K562 (cell line): ENCODE results near the gene MRPL19. TPM values are rescaled to one million over a fixed set of nuclear protein-coding genes. Genes with fewer than 3 reads are reported as not detected.

Source experiments
- ATAC-seq: fragments of 200-7000 bp; cut with Tn5 transposase; 3 replicates; pipeline ENCODE4 v1.9.1; 2020; ENCODE audit warnings: moderate library complexity
- BruUV-seq: library from RNA; stranded (reverse); fragments of 400-500 nt; replicated peaks from 2 replicates; lab custom pipeline; 2021; lab: Mats Ljungman, UMichigan
- CTCF ChIA-PET: fragments of 300-600 bp; formaldehyde crosslinking; extraction: SDS; loops from one replicate; lab custom pipeline; 2021; ENCODE audit warnings: low intra/inter-chr PET ratio; lab: Yijun Ruan, JAX
- POLR2A ChIA-PET: fragments of 300-600, 350-650 bp; sonication (Branson Sonifier 250); formaldehyde crosslinking; extraction: SDS; loops from one replicate; lab custom pipeline; 2021; ENCODE audit warnings: antibody characterized with exemption, inconsistent platforms; lab: Yijun Ruan, JAX
- DNase-seq, 4 experiments: peaks; one replicate each; pipeline versions ENCODE4 v3.0.0 to v3.0.0-alpha.2; 2011 to 2018; ENCODE audit warnings: low spot score in 3 of 4, mixed read lengths in 3 of 4; ENCODE audit errors: extremely low read depth in 1 of 4
- FAIRE-seq: peaks from 2 replicates; lab custom pipeline; 2011; peaks lifted over from hg19 to GRCh38; lab: Jason Lieb, UNC
- H2AFZ ChIP-seq: 2 replicates; pipeline ENCODE4 v1.6.0; 2011; ENCODE audit warnings: low read depth, low read length, control low read depth, inconsistent platforms
- H3K27ac ChIP-seq: fragments of 200-600 bp; 3 replicates; pipeline ENCODE4 v1.8.0; 2011; ENCODE audit warnings: low read depth, mild to moderate bottlenecking, control low read depth, inconsistent platforms, low read length, moderate library complexity, mixed read lengths; ENCODE audit errors: extremely low read depth
- H3K27me3 ChIP-seq, 2 experiments: fragments of 300-600 bp in 1 of 2; 2 replicates in 1 of 2; 3 replicates in 1 of 2; pipeline versions ENCODE4 v1.6.0 to v1.8.0; 2011; ENCODE audit warnings: inconsistent platforms in 2 of 2, low read length in 2 of 2, mild to moderate bottlenecking in 1 of 2, mixed read lengths in 1 of 2, moderate library complexity in 1 of 2; ENCODE audit not compliant: control insufficient read depth in 2 of 2, insufficient read depth in 2 of 2
- H3K36me3 ChIP-seq: fragments of 300-600 bp; 3 replicates; pipeline ENCODE4 v1.8.0; 2011; ENCODE audit warnings: mild to moderate bottlenecking, low read length, inconsistent platforms; ENCODE audit not compliant: control insufficient read depth, insufficient read depth
- H3K4me1 ChIP-seq, 2 experiments: fragments of 200-600 bp in 1 of 2; replicated peaks in 1 of 2; 2 replicates in 1 of 2; 3 replicates in 1 of 2; pipeline versions ENCODE4 v1.5.1 to v1.8.0; 2011; ENCODE audit warnings: inconsistent platforms in 2 of 2, low read length in 2 of 2, mild to moderate bottlenecking in 1 of 2, mixed read lengths in 1 of 2, moderate library complexity in 1 of 2; ENCODE audit not compliant: control insufficient read depth in 2 of 2, insufficient read depth in 2 of 2
- H3K4me2 ChIP-seq: 2 replicates; pipeline ENCODE4 v1.6.1; 2011; ENCODE audit warnings: low read length, control low read depth, inconsistent platforms, mixed read lengths; ENCODE audit not compliant: insufficient read depth
- H3K4me3 ChIP-seq: fragments of 200-600 bp; sonication (generic), shearing (Covaris generic); 2 replicates; pipeline ENCODE4 v1.5.1; 2016; ENCODE audit warnings: control low read depth, inconsistent platforms
- H3K79me2 ChIP-seq: fragments of 200-600 bp; 3 replicates; pipeline ENCODE4 v1.8.0; 2011; ENCODE audit warnings: low read length, inconsistent platforms; ENCODE audit not compliant: control insufficient read depth, insufficient read depth
- H3K9ac ChIP-seq, 2 experiments: 2 replicates each; pipeline versions ENCODE4 v1.6.0 to v1.6.1; 2011; ENCODE audit warnings: low read depth in 2 of 2, low read length in 2 of 2, control low read depth in 1 of 2, inconsistent platforms in 1 of 2, mild to moderate bottlenecking in 1 of 2, mixed read lengths in 1 of 2; ENCODE audit not compliant: insufficient read depth in 1 of 2
- H3K9me1 ChIP-seq: one replicate; pipeline ENCODE4 v1.6.0; 2011; ENCODE audit warnings: inconsistent platforms, mild to moderate bottlenecking, low read length, moderate library complexity; ENCODE audit not compliant: control insufficient read depth, insufficient read depth
- H3K9me3 ChIP-seq: replicated peaks from 2 replicates; pipeline ENCODE4 v1.5.1; 2011; ENCODE audit warnings: low read depth, low read length, inconsistent platforms; ENCODE audit not compliant: control insufficient read depth, insufficient read depth
- H4K20me1 ChIP-seq: replicated peaks from 2 replicates; pipeline ENCODE4 v1.6.1; 2011; ENCODE audit warnings: low read length, inconsistent platforms, mixed read lengths; ENCODE audit not compliant: control insufficient read depth, insufficient read depth
- ETV5 ChIP-seq: sonication (generic); formaldehyde crosslinking; IDR thresholded peaks from 2 replicates; pipeline ENCODE4 v1.4.0; 2020; ENCODE audit warnings: low read depth, mild to moderate bottlenecking, missing genetic modification reagents
- KAT2B ChIP-seq: IDR thresholded peaks from one replicate; pipeline ENCODE4 v1.6.1; 2012; ENCODE audit warnings: low read depth, mild to moderate bottlenecking, control low read depth, inconsistent platforms, low read length, moderate library complexity
- MEF2A ChIP-seq: IDR thresholded peaks from 2 replicates; pipeline ENCODE4 v1.6.1; 2011; ENCODE audit warnings: low read depth, mild to moderate bottlenecking, low read length, moderate library complexity; ENCODE audit not compliant: control insufficient read depth
- NFXL1 ChIP-seq: fragments of 450-650 bp; formaldehyde crosslinking; IDR thresholded peaks from 2 replicates; pipeline ENCODE4 v1.4.0; 2021; ENCODE audit warnings: mild to moderate bottlenecking
- RNF2 ChIP-seq: sonication (generic); IDR thresholded peaks from 2 replicates; pipeline ENCODE4 v1.6.1; 2016
- SAP30 ChIP-seq: fragments of 200-600 bp; sonication (generic); IDR thresholded peaks from 2 replicates; pipeline ENCODE4 v1.6.1; 2012; ENCODE audit warnings: borderline replicate concordance, low read depth, mild to moderate bottlenecking, moderate library complexity, low read length, control low read depth, inconsistent platforms; ENCODE audit not compliant: insufficient read depth, poor library complexity, severe bottlenecking
- SUPT5H ChIP-seq: fragments of 450-650 bp; IDR thresholded peaks from 2 replicates; pipeline ENCODE4 v1.6.1; 2016
- TBL1XR1 ChIP-seq, 2 experiments: IDR thresholded peaks; 2 replicates each; pipeline ENCODE4 v1.6.1; 2012; ENCODE audit warnings: improper control_type of control experiment in 2 of 2, low read length in 2 of 2, mild to moderate bottlenecking in 1 of 2
- ZNF431 ChIP-seq: sonication (generic); formaldehyde crosslinking; IDR thresholded peaks from 2 replicates; pipeline ENCODE4 v1.8.0; 2022; ENCODE audit warnings: mild to moderate bottlenecking, missing genetic modification reagents
- WGBS: fragments of 100-300 bp; shearing (Covaris generic); methylation state at CpG from one replicate; pipeline ENCODE4 v1.1.6; 2016; ENCODE audit warnings: low coverage, mixed read lengths; ENCODE audit not compliant: insufficient coverage; ENCODE audit errors: missing lambda C conversion rate; 5-methylcytosine and 5-hydroxymethylcytosine counted together
- in situ Hi-C: fragments of 300-500 bp; cut with MboI; formaldehyde crosslinking; loops from 4 replicates; pipeline ENCODE4 v1.15.0; 2018; ENCODE audit warnings: inconsistent platforms, mixed read lengths
- intact Hi-C: fragments of 100-400 bp; cut with micrococcal nuclease; formaldehyde crosslinking; loops from 2 replicates; pipeline ENCODE4 v1.14.2; 2022
- polyA plus RNA-seq, 8 experiments: library from polyadenylated mRNA; depleted of rRNA in 4 of 8; stranded (reverse) in 5 of 8; unstranded in 3 of 8; fragments of >200 nt; fragmentation: Nextera tagmentation in 2 of 8; fragmentation: Illumina TruSeq in 1 of 8; extraction: Ambion mirVana in 2 of 8; extraction: Trizol in 1 of 8; gene quantifications; 2 replicates each; pipeline versions ENCODE4 v1.2.1 to v1.2.3, GENCODE V29; 2011 to 2014; ENCODE audit warnings: inconsistent platforms in 1 of 8, missing spikeins in 1 of 8
- total RNA-seq, 7 experiments: library from RNA; depleted of rRNA in 6 of 7; stranded (reverse); fragments of >200 nt in 6 of 7; fragmentation: Illumina TruSeq in 2 of 7; extraction: Trizol in 2 of 7; gene quantifications; 2 replicates each; pipeline versions ENCODE4 v1.2.1 to v1.2.3, GENCODE V29; 2011 to 2021; ENCODE audit warnings: low replicate concordance in 1 of 7
- TF ChIP-seq, protein P1 (sequence below): sonication (generic); formaldehyde crosslinking; IDR thresholded peaks from 2 replicates; pipeline ENCODE4 v1.8.0; 2022; ENCODE audit warnings: missing genetic modification reagents, mild to moderate bottlenecking, borderline replicate concordance
- TF ChIP-seq, protein P2 (sequence below): sonication (generic); formaldehyde crosslinking; IDR thresholded peaks from 2 replicates; pipeline ENCODE4 v1.8.0; 2022; ENCODE audit warnings: mild to moderate bottlenecking, missing genetic modification reagents
- TF ChIP-seq, protein P3 (sequence below), 2 experiments: fragments of 450-650 bp in 1 of 2; sonication (generic) in 1 of 2; formaldehyde crosslinking; conservative IDR thresholded peaks; 2 replicates each; pipeline versions ENCODE4 v1.4.0 to v1.8.1; 2020 to 2022; ENCODE audit warnings: mild to moderate bottlenecking in 1 of 2, missing genetic modification reagents in 1 of 2
- TF ChIP-seq, protein P4 (sequence below): fragments of 250-450 bp; sonication (Bioruptor Pico); IDR thresholded peaks from 2 replicates; pipeline ENCODE4 v1.8.0; 2021; ENCODE audit warnings: moderate library complexity, mild to moderate bottlenecking, inconsistent platforms

MRPL19 gene
- total and polyA plus RNA-seq, 9 of the 15 experiments (the other 6 are each of a cell fraction or from before 2014, with no cell fraction given), result 9.7 to 65.9 (median 56.1) TPM

DNA sequence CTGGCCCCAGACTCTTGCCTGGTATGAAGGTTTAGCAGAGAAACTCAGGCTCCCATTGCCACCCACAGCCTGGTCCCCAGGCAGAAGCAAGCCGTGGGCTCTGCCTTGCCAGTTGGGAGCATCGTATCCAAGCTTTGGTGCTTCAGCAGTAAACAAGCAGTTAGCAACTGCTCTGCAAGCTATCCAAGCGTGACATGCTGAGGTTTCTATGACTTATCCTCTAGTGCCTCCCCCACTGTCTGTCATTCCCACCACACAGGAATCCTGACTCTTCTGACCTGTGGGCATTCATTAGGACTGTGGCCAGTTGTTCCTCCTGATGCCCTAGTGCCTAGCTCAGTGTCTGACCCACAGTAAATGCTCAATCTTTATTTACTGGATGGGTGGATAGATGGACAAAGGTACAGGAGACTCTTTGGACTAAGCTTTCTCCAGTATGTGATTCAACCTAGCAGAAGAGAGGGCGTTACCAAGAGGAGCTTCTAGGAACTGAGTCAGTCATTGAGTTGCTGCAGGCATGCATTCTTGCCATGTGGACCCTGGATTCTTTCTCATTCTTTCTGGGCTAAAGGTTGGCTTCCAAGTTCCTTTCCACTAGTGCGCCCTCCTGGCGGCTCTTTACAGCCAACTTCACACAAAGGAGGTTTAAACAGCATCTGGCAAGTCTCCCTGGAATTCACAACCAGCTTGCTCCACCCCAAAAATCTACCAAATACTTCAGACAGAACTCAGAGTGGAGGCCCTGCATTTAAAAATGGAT lies 40.6 kb upstream of the MRPL19 start:
- FAIRE-seq (no peak), ATAC-seq (no peak), DNase-seq (no peak)
- Histone ChIP-seq H3K9me1 (no peaks in the 10 kb centered on the region), H3K27ac (no peak overlapping the region), H3K4me1 (peaks cover 0 to 3% of the 10 kb centered on the region in 2 experiments; a peak in 2 of 5 replicates), H4K20me1 (no peaks in the 10 kb centered on the region; the same call in none of the 2 replicates), H2AFZ (no peak overlapping the region), H3K4me2 (no peak overlapping the region), H3K9me3 (no peaks in the 10 kb centered on the region), H3K79me2 (no peaks in the 10 kb centered on the region), H3K9ac (no peak overlapping the region), H3K4me3 (no peak overlapping the region), H3K36me3 (no peaks in the 10 kb centered on the region), H3K27me3 (peaks cover 0 to 21% of the 10 kb centered on the region in 2 experiments; a peak in 2 of 5 replicates)
- WGBS, result 0% methylated on average over 6 of the region's 6 CpGs
- no TSS peak for BruUV-seq
- CTCF ChIA-PET, result no interaction called here
- POLR2A ChIA-PET, result interaction anchor here (0.6 kb wide), 1 partner anchor 560 kb away, joined by 3 read pairs; no protein-coding TSS in a partner anchor
- intact Hi-C loops, result loop anchor here (5.0 to 10.0 kb wide), 3 partner anchors 291 to 689 kb away; no protein-coding TSS in a partner anchor
- in situ Hi-C loops, result loop anchor here (10.0 to 25.0 kb wide), 3 partner anchors 141 to 894 kb away; no protein-coding TSS in a partner anchor
- TF ChIP-seq KAT2B, result no peak
- no peak for TF ChIP-seq ZNF431 (CRISPR knock-in tag)
- no peak for TF ChIP-seq TBL1XR1 (IDR thresholded peaks at IDR 0.05; ENCODE audit: low read length in 2 of 2)
- no peak for TF ChIP-seq SUPT5H
- TF ChIP-seq, protein P1, sequence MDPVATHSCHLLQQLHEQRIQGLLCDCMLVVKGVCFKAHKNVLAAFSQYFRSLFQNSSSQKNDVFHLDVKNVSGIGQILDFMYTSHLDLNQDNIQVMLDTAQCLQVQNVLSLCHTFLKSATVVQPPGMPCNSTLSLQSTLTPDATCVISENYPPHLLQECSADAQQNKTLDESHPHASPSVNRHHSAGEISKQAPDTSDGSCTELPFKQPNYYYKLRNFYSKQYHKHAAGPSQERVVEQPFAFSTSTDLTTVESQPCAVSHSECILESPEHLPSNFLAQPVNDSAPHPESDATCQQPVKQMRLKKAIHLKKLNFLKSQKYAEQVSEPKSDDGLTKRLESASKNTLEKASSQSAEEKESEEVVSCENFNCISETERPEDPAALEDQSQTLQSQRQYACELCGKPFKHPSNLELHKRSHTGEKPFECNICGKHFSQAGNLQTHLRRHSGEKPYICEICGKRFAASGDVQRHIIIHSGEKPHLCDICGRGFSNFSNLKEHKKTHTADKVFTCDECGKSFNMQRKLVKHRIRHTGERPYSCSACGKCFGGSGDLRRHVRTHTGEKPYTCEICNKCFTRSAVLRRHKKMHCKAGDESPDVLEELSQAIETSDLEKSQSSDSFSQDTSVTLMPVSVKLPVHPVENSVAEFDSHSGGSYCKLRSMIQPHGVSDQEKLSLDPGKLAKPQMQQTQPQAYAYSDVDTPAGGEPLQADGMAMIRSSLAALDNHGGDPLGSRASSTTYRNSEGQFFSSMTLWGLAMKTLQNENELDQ (CRISPR knock-in tag), result no peak
- no peak for TF ChIP-seq SAP30
- TF ChIP-seq, protein P2, sequence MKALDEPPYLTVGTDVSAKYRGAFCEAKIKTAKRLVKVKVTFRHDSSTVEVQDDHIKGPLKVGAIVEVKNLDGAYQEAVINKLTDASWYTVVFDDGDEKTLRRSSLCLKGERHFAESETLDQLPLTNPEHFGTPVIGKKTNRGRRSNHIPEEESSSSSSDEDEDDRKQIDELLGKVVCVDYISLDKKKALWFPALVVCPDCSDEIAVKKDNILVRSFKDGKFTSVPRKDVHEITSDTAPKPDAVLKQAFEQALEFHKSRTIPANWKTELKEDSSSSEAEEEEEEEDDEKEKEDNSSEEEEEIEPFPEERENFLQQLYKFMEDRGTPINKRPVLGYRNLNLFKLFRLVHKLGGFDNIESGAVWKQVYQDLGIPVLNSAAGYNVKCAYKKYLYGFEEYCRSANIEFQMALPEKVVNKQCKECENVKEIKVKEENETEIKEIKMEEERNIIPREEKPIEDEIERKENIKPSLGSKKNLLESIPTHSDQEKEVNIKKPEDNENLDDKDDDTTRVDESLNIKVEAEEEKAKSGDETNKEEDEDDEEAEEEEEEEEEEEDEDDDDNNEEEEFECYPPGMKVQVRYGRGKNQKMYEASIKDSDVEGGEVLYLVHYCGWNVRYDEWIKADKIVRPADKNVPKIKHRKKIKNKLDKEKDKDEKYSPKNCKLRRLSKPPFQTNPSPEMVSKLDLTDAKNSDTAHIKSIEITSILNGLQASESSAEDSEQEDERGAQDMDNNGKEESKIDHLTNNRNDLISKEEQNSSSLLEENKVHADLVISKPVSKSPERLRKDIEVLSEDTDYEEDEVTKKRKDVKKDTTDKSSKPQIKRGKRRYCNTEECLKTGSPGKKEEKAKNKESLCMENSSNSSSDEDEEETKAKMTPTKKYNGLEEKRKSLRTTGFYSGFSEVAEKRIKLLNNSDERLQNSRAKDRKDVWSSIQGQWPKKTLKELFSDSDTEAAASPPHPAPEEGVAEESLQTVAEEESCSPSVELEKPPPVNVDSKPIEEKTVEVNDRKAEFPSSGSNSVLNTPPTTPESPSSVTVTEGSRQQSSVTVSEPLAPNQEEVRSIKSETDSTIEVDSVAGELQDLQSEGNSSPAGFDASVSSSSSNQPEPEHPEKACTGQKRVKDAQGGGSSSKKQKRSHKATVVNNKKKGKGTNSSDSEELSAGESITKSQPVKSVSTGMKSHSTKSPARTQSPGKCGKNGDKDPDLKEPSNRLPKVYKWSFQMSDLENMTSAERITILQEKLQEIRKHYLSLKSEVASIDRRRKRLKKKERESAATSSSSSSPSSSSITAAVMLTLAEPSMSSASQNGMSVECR (CRISPR knock-in tag), result no peak
- TF ChIP-seq RNF2, result no peak
- TF ChIP-seq, protein P3, sequence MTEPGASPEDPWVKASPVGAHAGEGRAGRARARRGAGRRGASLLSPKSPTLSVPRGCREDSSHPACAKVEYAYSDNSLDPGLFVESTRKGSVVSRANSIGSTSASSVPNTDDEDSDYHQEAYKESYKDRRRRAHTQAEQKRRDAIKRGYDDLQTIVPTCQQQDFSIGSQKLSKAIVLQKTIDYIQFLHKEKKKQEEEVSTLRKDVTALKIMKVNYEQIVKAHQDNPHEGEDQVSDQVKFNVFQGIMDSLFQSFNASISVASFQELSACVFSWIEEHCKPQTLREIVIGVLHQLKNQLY (CRISPR knock-in tag; conservative IDR thresholded peaks at IDR 0.05), result no peak
- TF ChIP-seq, protein P4, sequence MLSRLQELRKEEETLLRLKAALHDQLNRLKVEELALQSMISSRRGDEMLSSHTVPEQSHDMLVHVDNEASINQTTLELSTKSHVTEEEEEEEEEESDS (CRISPR knock-in tag), result no peak
- no peak for TF ChIP-seq MEF2A
- no peak for TF ChIP-seq ETV5
- TF ChIP-seq NFXL1 (CRISPR knock-in tag), result no peak
